Peyer's patch (tissue), 4 donors: ENCODE data around the gene SEC14L5. TPM values are rescaled to one million over a fixed set of nuclear protein-coding genes. Genes with fewer than 3 reads are reported as not detected.
A peak's percentile ranks its signal among the peaks of the same experiment; 100 is the strongest.

Source experiments
- DNase-seq, 3 donors: peaks; one replicate each; pipeline ENCODE4 v3.0.0-alpha.2; 2017 to 2019
- H3K27ac ChIP-seq, 4 donors: fragments of 200-600 bp; sonication (generic); one replicate each; pipeline ENCODE4 v1.5.1; 2016 to 2019
- H3K27me3 ChIP-seq, 2 donors: fragments of 200-600 bp; sonication (generic); one replicate each; pipeline ENCODE4 v1.5.1; 2019
- H3K36me3 ChIP-seq, 3 donors: fragments of 200-600 bp; sonication (generic); one replicate each; pipeline ENCODE4 v1.5.1; 2016 to 2019
- H3K4me1 ChIP-seq, 4 donors: fragments of 200-600 bp; sonication (generic); one replicate each; pipeline ENCODE4 v1.5.1; 2016 to 2019
- H3K4me3 ChIP-seq, 4 donors: fragments of 200-600 bp; sonication (generic); 1 replicate in 3 of 4; 2 replicates in 1 of 4; pipeline ENCODE4 v1.5.1; 2016 to 2019; ENCODE audit warnings: mild to moderate bottlenecking in 1 of 4
- H3K9me3 ChIP-seq, 4 donors: fragments of 200-600 bp; sonication (generic); one replicate each; pipeline ENCODE4 v1.5.1; 2016 to 2019; ENCODE audit warnings: mild to moderate bottlenecking in 1 of 4
- CTCF ChIP-seq, 6 experiments: fragments of 450-650 bp in 4 of 6; fragments of 200-600 bp in 2 of 6; sonication (generic) in 1 of 6; IDR thresholded peaks; one replicate each; pipeline ENCODE4 v1.5.1; 2017 to 2019; ENCODE audit warnings: antibody characterized with exemption in 6 of 6, mild to moderate bottlenecking in 3 of 6, moderate library complexity in 1 of 6
- POLR2A ChIP-seq, 2 donors: fragments of 450-650 bp; IDR thresholded peaks; one replicate each; pipeline ENCODE4 v1.5.1; 2017; ENCODE audit warnings: antibody characterized with exemption in 2 of 2, mild to moderate bottlenecking in 2 of 2, moderate library complexity in 2 of 2
- total RNA-seq, 4 donors: library from RNA; depleted of rRNA; stranded (reverse); fragments of >200 nt; gene quantifications; one replicate each; pipeline ENCODE4 v1.1.0, GENCODE V29; 2016

SEC14L5 gene
- total RNA-seq, 4 donors from 2014 or later: 0.13 to 2.0 (median 1.1) TPM

DNA sequence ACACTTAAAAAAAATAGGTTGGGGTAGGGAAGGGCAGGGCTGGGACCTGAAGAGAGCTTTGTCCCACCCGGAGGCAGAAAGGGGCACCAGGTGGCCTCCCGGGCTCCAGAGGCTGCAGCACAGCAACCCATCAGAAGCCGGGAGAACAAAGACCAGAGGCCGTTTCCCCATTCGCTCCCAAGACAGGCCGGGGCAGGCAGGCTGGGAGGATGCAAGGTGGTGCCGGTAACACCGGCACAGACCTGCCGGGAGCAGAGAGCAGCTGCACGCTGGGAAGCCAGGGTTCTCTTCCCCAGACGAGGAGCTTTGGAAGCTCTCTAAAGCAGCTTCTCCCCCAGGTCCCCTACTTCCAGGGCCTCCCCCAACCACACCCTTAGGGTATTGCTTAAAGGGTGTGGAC is 26.7 kb upstream of the SEC14L5 start:
- H3K4me1 ChIP-seq: peaks cover 0 to 9% (median 2%) of the 10 kb centered on the region in 4 donors
- H3K9me3 ChIP-seq: peaks cover 0 to 12% (median 4%) of the 10 kb centered on the region in 4 donors
- H3K27me3 ChIP-seq: no peaks in the 10 kb centered on the region
- no peak overlapping the region for H3K27ac ChIP-seq
- no peak for TF ChIP-seq POLR2A (IDR thresholded peaks at IDR 0.05)
- no peak for TF ChIP-seq CTCF (IDR thresholded peaks at IDR 0.05)
- no peak overlapping the region for H3K4me3 ChIP-seq
- no peaks in the 10 kb centered on the region for H3K36me3 ChIP-seq
- DNase-seq: no peak

DNA sequence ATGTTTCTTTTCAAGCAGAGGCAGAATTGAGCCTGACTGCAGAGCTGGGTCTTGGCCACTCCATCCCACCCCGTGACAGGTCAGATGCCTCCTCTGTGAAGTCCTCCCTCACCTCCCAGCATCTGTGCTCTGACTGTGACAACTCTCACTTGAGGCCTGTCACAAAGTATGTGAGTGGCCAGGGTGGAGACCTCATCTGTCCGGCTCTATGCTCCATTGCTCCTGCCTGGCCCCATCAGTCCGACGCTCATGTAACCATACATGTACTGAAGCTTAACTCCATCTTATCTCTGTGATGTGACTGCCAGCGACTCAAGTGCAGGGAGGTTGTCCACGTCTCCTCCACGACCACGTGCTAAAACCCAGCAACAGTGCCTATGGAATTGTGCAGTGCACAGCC is 24.7 kb upstream of the SEC14L5 start:
- no peaks in the 10 kb centered on the region for H3K36me3 ChIP-seq
- no peak overlapping the region for H3K27ac ChIP-seq
- H3K27me3 ChIP-seq: no peaks in the 10 kb centered on the region
- DNase-seq: no peak
- H3K9me3 ChIP-seq: no peaks in the 10 kb centered on the region
- no peak overlapping the region for H3K4me3 ChIP-seq
- TF ChIP-seq POLR2A (IDR thresholded peaks at IDR 0.05): no peak
- no peak for TF ChIP-seq CTCF (IDR thresholded peaks at IDR 0.05)
- peaks cover 3 to 16% (median 10%) of the 10 kb centered on the region in 4 donors for H3K4me1 ChIP-seq

- Histone ChIP-seq H3K9me3 (no peaks in the 10 kb centered on the region), H3K36me3 (no peaks in the 10 kb centered on the region), H3K27me3 (no peaks in the 10 kb centered on the region), H3K27ac (no peak overlapping the region), H3K4me1 (peaks cover 3 to 16% (median 10%) of the 10 kb centered on the region in 4 donors), H3K4me3 (no peak overlapping the region)
- DNase-seq: no peak
- TF ChIP-seq POLR2A (IDR thresholded peaks at IDR 0.05): no peak
Measured at GRCh38 chr16:4933871-4934395, 24.2 kb upstream of the SEC14L5 start.

DNA sequence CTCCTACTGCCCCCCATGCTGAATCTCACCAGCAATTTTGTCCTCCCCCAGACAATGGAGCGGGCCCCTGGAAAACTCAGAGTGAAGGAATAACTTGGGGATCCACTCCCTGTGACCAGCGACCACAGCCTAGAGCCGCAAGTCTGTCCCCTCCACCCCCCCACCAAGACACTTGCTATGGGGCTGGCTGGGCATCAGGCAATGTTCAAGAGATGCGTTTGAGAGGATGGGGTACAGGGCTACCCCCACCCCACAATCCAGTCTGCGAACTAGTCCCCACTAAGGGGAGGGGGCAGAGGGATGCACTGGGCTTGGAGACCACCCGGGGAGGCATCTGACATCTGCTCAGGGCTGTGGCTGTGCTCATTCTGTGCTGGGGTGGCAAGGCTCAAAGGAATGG is 23.5 kb upstream of the SEC14L5 start:
- Histone ChIP-seq H3K36me3 (no peaks in the 10 kb centered on the region), H3K4me3 (no peak overlapping the region), H3K27me3 (no peaks in the 10 kb centered on the region), H3K27ac (no peak overlapping the region), H3K4me1 (peaks cover 3 to 16% (median 10%) of the 10 kb centered on the region in 4 donors), H3K9me3 (no peaks in the 10 kb centered on the region)
- TF ChIP-seq CTCF (IDR thresholded peaks at IDR 0.05) (no peak), POLR2A (IDR thresholded peaks at IDR 0.05) (no peak)
- no peak for DNase-seq

DNA sequence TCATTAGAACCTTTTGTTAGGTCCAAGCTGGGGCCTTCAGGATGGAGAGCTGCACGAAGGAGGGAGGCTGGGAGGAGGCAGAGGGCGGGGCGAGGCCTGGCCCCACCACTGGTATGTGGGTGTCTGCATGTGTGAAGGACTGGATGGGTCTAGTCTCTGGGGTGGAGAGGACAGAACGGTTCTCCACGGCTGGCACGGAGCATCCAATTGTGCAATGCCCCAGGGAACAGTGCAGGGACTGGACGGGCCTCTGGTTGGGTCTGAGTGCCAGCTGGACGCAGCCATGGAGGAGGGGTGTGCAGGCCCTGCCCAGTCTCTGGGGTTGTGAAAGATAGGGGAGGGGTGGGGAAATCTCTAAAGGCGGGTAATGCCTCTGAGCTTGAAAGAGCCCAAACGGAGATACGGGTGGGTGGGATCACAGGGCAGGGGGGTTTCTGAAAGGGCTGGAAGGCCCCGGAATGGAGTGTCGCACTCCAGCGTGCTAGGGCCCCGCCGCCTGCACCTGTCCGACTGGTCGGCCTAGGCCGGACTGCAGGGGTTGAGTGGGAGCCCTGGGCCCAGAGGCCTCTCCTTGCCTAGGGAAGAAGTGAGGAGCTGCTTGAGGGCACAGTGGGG is 22.8 kb upstream of the SEC14L5 start:
- H3K4me3 ChIP-seq: peak overlapping the region; percentile 40 to 78 (median 63)
- TF ChIP-seq POLR2A (IDR thresholded peaks at IDR 0.05) (no peak), CTCF (IDR thresholded peaks at IDR 0.05) (no peak)
- no peaks in the 10 kb centered on the region for H3K27me3 ChIP-seq
- no peaks in the 10 kb centered on the region for H3K36me3 ChIP-seq
- peak in 2 of 3 donors; percentile 23 to 75 for DNase-seq
- peak overlapping the region in 1 of 4 donors; percentile 17 for H3K27ac ChIP-seq
- H3K9me3 ChIP-seq: no peaks in the 10 kb centered on the region
- peaks cover 3 to 16% (median 10%) of the 10 kb centered on the region in 4 donors for H3K4me1 ChIP-seq

- TF ChIP-seq POLR2A (IDR thresholded peaks at IDR 0.05) (no peak), CTCF (IDR thresholded peaks at IDR 0.05) (peak in 3 of 6 experiments; percentile 23 to 36 (median 31))
Measured at GRCh38 chr16:4936181-4936990, 21.7 kb upstream of the SEC14L5 start.

More at GRCh38 chr16:4936181-4936990, 21.7 kb upstream of the SEC14L5 start:
- Histone ChIP-seq H3K4me3 (peak overlapping the region; percentile 40 to 78 (median 63)), H3K9me3 (no peaks in the 10 kb centered on the region), H3K27me3 (no peaks in the 10 kb centered on the region), H3K4me1 (peaks cover 3 to 16% (median 10%) of the 10 kb centered on the region in 4 donors), H3K36me3 (no peaks in the 10 kb centered on the region), H3K27ac (peak overlapping the region; percentile 26 to 94 (median 78))
- DNase-seq: peak in 2 of 3 donors; percentile 53 to 72
